Transverse colon (tissue), 4 donors: ENCODE data around the gene PHACTR3. TPM values are rescaled to one million over a fixed set of nuclear protein-coding genes. Genes with fewer than 3 reads are reported as not detected.
"Not testable (repeated sequence)": the region's sequence is repeated elsewhere in the genome, so short reads cannot be mapped to it uniquely, and the experiment has no call there.

ENCODE experiments used
- DNase-seq: peaks from one replicate; pipeline ENCODE4 v3.0.0-alpha.2; 2019
- H3K27ac ChIP-seq, 4 donors: fragments of 200-600 bp; sonication (generic); 2 replicates each; pipeline ENCODE4 v1.5.1; 2016 to 2018; ENCODE audit warnings: inconsistent platforms in 4 of 4
- H3K27me3 ChIP-seq: fragments of 200-600 bp; sonication (generic); 2 replicates; pipeline ENCODE4 v1.5.1; 2017; ENCODE audit warnings: inconsistent platforms
- H3K36me3 ChIP-seq, 4 donors: fragments of 200-600 bp; sonication (generic); 2 replicates each; pipeline ENCODE4 v1.5.1; 2017 to 2019; ENCODE audit warnings: inconsistent platforms in 4 of 4
- H3K4me1 ChIP-seq, 4 donors: fragments of 200-600 bp; sonication (generic); 2 replicates each; pipeline ENCODE4 v1.5.1; 2017 to 2020; ENCODE audit warnings: inconsistent platforms in 4 of 4
- H3K4me3 ChIP-seq, 4 donors: fragments of 200-600 bp; sonication (generic); 1 replicate in 1 of 4; 2 replicates in 3 of 4; pipeline versions ENCODE4 v1.5.1 to v1.6.1; 2017 to 2019; ENCODE audit warnings: inconsistent platforms in 4 of 4
- H3K9me3 ChIP-seq, 2 donors: fragments of 200-600 bp; sonication (generic); 2 replicates each; pipeline ENCODE4 v1.5.1; 2017 to 2019; ENCODE audit warnings: inconsistent platforms in 2 of 2
- EP300 ChIP-seq: sonication (generic); formaldehyde crosslinking; IDR thresholded peaks from one replicate; pipeline ENCODE4 v1.6.1; 2017; ENCODE audit warnings: antibody characterized with exemption, low read depth
- POLR2A ChIP-seq: fragments of 450-650 bp; IDR thresholded peaks from one replicate; pipeline ENCODE4 v1.6.1; 2016; ENCODE audit warnings: antibody characterized with exemption, mild to moderate bottlenecking, moderate library complexity
- POLR2AphosphoS5 ChIP-seq, 3 donors: sonication (generic); formaldehyde crosslinking; IDR thresholded peaks; one replicate each; pipeline ENCODE4 v1.6.1; 2016; ENCODE audit warnings: antibody characterized with exemption in 3 of 3
- WGBS, 2 donors: methylation state at CpG; one replicate each; pipeline ENCODE4 v1.1.5; 2018; ENCODE audit warnings: low coverage in 1 of 2; 5-methylcytosine and 5-hydroxymethylcytosine counted together
- in situ Hi-C, 4 donors: fragments of 200-750 bp; cut with MboI; loops; one replicate each; pipeline versions ENCODE4 v1.15.0 to v1.15.1; 2017; ENCODE audit warnings: low sequenced_read_pairs in 3 of 4, low pct_ligation_motif_present in 1 of 4, low pct_unique_long_range_greater_than_20kb in 1 of 4
- intact Hi-C: fragments of 100-400 bp; cut with DNase I; formaldehyde crosslinking; loops from one replicate; pipeline ENCODE4 v1.15.1; 2023; ENCODE audit warnings: low total_unique reads
- total RNA-seq, 4 donors: library from RNA; depleted of rRNA; stranded (reverse); fragments of >200 nt; gene quantifications; one replicate each; pipeline ENCODE4 v1.1.0, GENCODE V29; 2016
- TF ChIP-seq, protein P1 (sequence below), 5 experiments: fragments of 200-600 bp in 3 of 5; fragments of 450-650 bp in 2 of 5; sonication (generic) in 3 of 5; IDR thresholded peaks; 1 replicate in 2 of 5; 2 replicates in 3 of 5; pipeline ENCODE4 v1.5.1; 2016 to 2017; ENCODE audit warnings: antibody characterized with exemption in 5 of 5, inconsistent platforms in 3 of 5, mild to moderate bottlenecking in 2 of 5, moderate library complexity in 1 of 5

PHACTR3 gene
- total RNA-seq, 4 donors from 2014 or later, result 1.6 to 7.1 (median 5.6) TPM

DNA sequence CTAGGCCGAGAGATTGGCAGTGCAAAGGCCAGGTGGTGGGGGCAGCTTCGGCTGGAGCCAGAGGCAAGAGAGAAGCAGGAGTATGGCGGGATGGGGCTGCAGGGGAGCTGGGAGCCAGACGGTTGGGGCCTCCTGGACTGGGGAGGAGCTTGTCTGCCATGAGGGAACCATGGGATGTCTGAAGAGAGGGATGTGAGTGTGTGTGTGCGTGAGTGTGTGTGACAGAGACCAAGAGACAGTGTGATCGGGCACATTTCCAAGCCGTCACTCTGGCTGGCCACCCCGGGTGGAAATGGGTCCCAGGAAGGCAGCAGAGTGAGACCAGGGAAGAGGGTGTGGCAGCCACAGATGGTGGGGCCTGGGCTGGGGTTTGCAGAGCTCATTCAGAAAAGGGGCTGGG, 13.8 kb downstream of the PHACTR3 start:
- peaks cover 9% of the 10 kb centered on the region for H3K27me3 ChIP-seq
- no peak overlapping the region for H3K4me3 ChIP-seq
- TF ChIP-seq POLR2AphosphoS5 (IDR thresholded peaks at IDR 0.05) (no peak), POLR2A (no peak), EP300 (no peak)
- TF ChIP-seq, protein P1, sequence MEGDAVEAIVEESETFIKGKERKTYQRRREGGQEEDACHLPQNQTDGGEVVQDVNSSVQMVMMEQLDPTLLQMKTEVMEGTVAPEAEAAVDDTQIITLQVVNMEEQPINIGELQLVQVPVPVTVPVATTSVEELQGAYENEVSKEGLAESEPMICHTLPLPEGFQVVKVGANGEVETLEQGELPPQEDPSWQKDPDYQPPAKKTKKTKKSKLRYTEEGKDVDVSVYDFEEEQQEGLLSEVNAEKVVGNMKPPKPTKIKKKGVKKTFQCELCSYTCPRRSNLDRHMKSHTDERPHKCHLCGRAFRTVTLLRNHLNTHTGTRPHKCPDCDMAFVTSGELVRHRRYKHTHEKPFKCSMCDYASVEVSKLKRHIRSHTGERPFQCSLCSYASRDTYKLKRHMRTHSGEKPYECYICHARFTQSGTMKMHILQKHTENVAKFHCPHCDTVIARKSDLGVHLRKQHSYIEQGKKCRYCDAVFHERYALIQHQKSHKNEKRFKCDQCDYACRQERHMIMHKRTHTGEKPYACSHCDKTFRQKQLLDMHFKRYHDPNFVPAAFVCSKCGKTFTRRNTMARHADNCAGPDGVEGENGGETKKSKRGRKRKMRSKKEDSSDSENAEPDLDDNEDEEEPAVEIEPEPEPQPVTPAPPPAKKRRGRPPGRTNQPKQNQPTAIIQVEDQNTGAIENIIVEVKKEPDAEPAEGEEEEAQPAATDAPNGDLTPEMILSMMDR (IDR thresholded peaks at IDR 0.05), result no peak
- no peaks in the 10 kb centered on the region for H3K9me3 ChIP-seq
- no peak for DNase-seq
- in situ Hi-C loops, result no loop called here
- intact Hi-C loops, result loop anchor here (10.0 kb wide), 1 partner anchor 127 kb away; no protein-coding TSS in a partner anchor
- no peak overlapping the region for H3K27ac ChIP-seq
- 65% methylated on average over 6 to 8 of the region's 8 CpGs for WGBS, 2 donors
- H3K36me3 ChIP-seq, result no peaks in the 10 kb centered on the region
- no peaks in the 10 kb centered on the region for H3K4me1 ChIP-seq

DNA sequence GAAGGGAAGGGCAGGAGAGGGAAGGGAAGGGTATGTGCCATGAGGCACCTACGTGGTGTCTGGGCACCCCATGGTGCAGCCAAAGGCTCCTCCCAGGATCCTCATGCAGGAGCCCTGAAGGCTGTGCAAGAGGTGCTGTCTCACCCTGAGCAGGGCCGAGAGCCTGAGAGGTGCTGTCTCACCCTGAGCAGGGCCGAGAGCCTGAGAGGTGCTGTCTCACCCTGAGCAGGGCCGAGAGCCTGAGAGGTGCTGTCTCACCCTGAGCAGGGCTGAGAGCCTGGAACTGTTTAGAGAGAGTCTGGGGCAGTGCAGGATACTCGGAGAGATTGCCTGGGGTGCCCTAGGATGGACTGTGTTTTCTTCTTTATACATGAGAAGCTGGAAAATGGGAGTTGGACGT, 14.2 kb downstream of the PHACTR3 start:
- H3K4me3 ChIP-seq, in situ Hi-C loops, H3K36me3 ChIP-seq, DNase-seq, H3K27ac ChIP-seq, H3K27me3 ChIP-seq, H3K4me1 ChIP-seq, H3K9me3 ChIP-seq: not testable (repeated sequence)
- intact Hi-C loops, result loop anchor here (10.0 kb wide), 1 partner anchor 126 kb away; no protein-coding TSS in a partner anchor
- WGBS, 2 donors, result 75% methylated on average over 6 of the region's 6 CpGs; no CpG with 5 or more reads in 1 of the 2 donors

DNA sequence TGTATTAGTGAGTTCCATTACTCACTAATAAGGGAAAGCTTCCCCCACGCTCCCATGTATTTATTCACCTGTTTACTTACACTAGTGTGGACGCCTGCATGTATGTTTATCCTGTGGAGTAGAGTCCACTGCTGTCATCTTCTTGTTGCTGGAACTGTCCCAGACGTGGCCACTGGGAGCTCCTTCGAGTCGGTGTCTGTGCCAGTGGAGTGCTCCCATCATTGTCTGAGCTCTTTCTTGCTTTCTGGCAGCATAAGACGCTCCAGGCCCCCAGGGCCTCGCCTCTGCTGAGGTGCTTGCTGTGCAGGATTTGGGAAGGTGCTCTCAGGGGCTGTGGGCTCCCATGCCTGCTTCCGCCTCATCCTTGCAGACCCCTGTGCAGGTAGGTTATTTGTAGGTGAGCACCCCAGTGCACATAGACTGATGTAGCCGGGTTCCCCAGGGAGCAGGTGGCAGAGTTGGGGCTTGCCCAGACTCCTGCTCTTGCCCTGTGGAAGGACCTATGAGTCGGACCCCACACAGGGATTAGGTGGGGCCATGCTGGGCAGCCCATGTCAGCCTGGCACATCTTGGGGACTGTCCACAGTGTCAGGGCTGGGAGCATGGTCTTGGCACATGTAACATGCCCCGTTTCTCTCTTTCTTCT, 16.6 kb downstream of the PHACTR3 start:
- no peaks in the 10 kb centered on the region for H3K9me3 ChIP-seq
- DNase-seq, result no peak
- no peak overlapping the region for H3K4me3 ChIP-seq
- peaks cover 9% of the 10 kb centered on the region for H3K27me3 ChIP-seq
- no peak overlapping the region for H3K27ac ChIP-seq
- no peaks in the 10 kb centered on the region for H3K4me1 ChIP-seq
- in situ Hi-C loops (no loop called here), intact Hi-C loops (no loop called here)
- H3K36me3 ChIP-seq, result no peaks in the 10 kb centered on the region
- TF ChIP-seq POLR2A, result no peak
- TF ChIP-seq EP300, result no peak
- WGBS, 2 donors, result 52 to 60% methylated on average over 1 to 11 of the region's 11 CpGs

DNA sequence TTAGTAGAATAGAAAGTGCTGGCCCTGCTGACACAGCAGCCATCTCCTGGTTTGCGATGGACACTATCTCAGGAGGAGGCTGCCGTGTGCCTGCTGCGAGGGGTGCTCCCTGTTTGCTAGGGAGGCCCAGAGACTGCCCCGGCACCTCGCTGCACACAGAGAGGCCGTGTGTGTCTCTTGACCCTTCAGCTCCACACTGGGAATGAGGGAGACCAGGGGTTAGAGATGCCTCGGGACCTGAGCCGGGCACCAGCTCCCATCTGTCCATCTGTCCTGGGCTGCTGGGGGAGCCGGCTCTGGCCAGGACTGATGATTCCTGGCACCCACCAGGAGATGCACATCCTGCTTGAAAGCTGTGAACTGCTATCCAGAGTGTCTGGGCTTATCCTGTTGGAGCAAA, 18.2 kb downstream of the PHACTR3 start:
- peaks cover 5% of the 10 kb centered on the region for H3K27me3 ChIP-seq
- in situ Hi-C loops, result no loop called here
- TF ChIP-seq, protein P1 (IDR thresholded peaks at IDR 0.05), result no peak
- TF ChIP-seq POLR2A (no peak), POLR2AphosphoS5 (IDR thresholded peaks at IDR 0.05) (no peak)

DNA sequence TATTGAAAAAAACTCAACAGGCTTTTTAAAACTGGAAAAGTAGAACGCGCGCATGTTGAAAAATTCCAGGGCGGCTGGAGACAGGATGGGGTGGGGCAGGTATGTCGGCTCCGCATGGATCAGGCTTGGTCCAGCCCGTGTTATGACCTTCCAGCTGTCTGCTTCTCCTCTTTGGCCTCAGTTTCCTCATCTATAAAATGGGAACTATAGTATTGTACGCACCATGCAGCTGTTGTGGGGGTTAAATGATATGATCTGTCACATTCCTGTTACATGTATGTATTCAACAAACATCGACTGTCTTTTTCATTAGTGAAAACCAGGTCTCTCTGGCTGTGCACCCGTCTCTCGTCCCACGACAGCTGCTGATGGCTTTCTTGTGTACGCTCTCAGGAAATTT, 18.8 kb downstream of the PHACTR3 start:
- in situ Hi-C loops (no loop called here), intact Hi-C loops (no loop called here)
- Histone ChIP-seq H3K27me3 (peaks cover 5% of the 10 kb centered on the region), H3K27ac (no peak overlapping the region), H3K4me1 (no peaks in the 10 kb centered on the region), H3K4me3 (no peak overlapping the region), H3K36me3 (no peaks in the 10 kb centered on the region), H3K9me3 (no peaks in the 10 kb centered on the region)
- 78 to 81% methylated on average over 13 of the region's 13 CpGs for WGBS, 2 donors
- TF ChIP-seq POLR2AphosphoS5 (IDR thresholded peaks at IDR 0.05), result no peak
- TF ChIP-seq, protein P1 (IDR thresholded peaks at IDR 0.05), result no peak
- no peak for DNase-seq

More for the DNA sequence above, 18.2 kb downstream of the PHACTR3 start:
- no peaks in the 10 kb centered on the region for H3K4me1 ChIP-seq
- WGBS, 2 donors, result 72% methylated on average over 7 of the region's 9 CpGs; no CpG with 5 or more reads in 1 of the 2 donors
- no peak for DNase-seq
- no peaks in the 10 kb centered on the region for H3K9me3 ChIP-seq
- H3K36me3 ChIP-seq, result no peaks in the 10 kb centered on the region
- H3K4me3 ChIP-seq, result no peak overlapping the region
- intact Hi-C loops, result no loop called here
- H3K27ac ChIP-seq, result no peak overlapping the region
